A673 (cell line): ENCODE data around the gene SLC2A6.

Experiments used
- CTCF ChIP-seq: fragments of 300-800, 200-600 bp; sonication (generic); conservative IDR thresholded peaks from 2 replicates; pipeline ENCODE4 v1.5.1; 2017; ENCODE audit warnings: low read depth, mild to moderate bottlenecking, antibody characterized with exemption, low read length, moderate library complexity, mixed read lengths
- EZH2 ChIP-seq: fragments of 200-600 bp; sonication (generic); IDR thresholded peaks from 2 replicates; pipeline ENCODE4 v1.6.1; 2017; ENCODE audit warnings: borderline replicate concordance, low read depth, mild to moderate bottlenecking, mixed read lengths, antibody characterized with exemption, low read length; ENCODE audit not compliant: poor library complexity, severe bottlenecking

GRCh38 chr9:133493428-133493827, 14.5 kb upstream of the SLC2A6 start:
- TF ChIP-seq CTCF (no peak), EZH2 (no peak)
